AG10803 (cell line): Measurements from ENCODE around the gene GRB10.

Experiments
- DNase-seq: peaks from one replicate; pipeline ENCODE4 v3.0.0; 2010; ENCODE audit warnings: low read depth
- H3K4me3 ChIP-seq: 2 replicates; pipeline ENCODE4 v1.5.1; 2011; ENCODE audit warnings: mild to moderate bottlenecking, low read length, control low read depth
- CTCF ChIP-seq: conservative IDR thresholded peaks from 2 replicates; pipeline ENCODE4 v1.5.1; 2011; ENCODE audit warnings: mild to moderate bottlenecking, low read length, control low read depth, inconsistent platforms

Gene GRB10

GRCh38 chr7:50647286-50647980 is 135.3 kb downstream of the GRB10 start:
- no peak for DNase-seq
- TF ChIP-seq CTCF = no peak
- H3K4me3 ChIP-seq = no peak overlapping the region

- TF ChIP-seq CTCF = no peak
- no peak overlapping the region for H3K4me3 ChIP-seq
- DNase-seq = no peak
These were observed 136.6 kb downstream of the GRB10 start for GRCh38 chr7:50646069-50646468.

GRCh38 chr7:50645186-50645585 is 137.5 kb downstream of the GRB10 start:
- no peak overlapping the region for H3K4me3 ChIP-seq
- no peak for TF ChIP-seq CTCF
- no peak for DNase-seq

GRCh38 chr7:50644586-50644985 is 138.1 kb downstream of the GRB10 start:
- no peak for TF ChIP-seq CTCF
- H3K4me3 ChIP-seq = no peak overlapping the region
- DNase-seq = no peak

GRCh38 chr7:50644114-50644513 is 138.6 kb downstream of the GRB10 start:
- H3K4me3 ChIP-seq = no peak overlapping the region
- TF ChIP-seq CTCF = no peak
- DNase-seq = no peak

GRCh38 chr7:50641442-50642405 is 141.0 kb downstream of the GRB10 start:
- DNase-seq = no peak

More at GRCh38 chr7:50641442-50642405, 141.0 kb downstream of the GRB10 start:
- no peak overlapping the region for H3K4me3 ChIP-seq
- TF ChIP-seq CTCF = no peak
